Fibroblast of the aortic adventitia (primary cell): ENCODE measurements around the gene ELAVL1. TPM values are rescaled to one million over a fixed set of nuclear protein-coding genes. Genes with fewer than 3 reads are reported as not detected.
A peak's percentile ranks its signal among the peaks of the same experiment; 100 is the strongest.
"Not testable (repeated sequence)": the region's sequence is repeated elsewhere in the genome, so short reads cannot be mapped to it uniquely, and the experiment has no call there.

Source experiments
- DNase-seq: peaks from one replicate; pipeline ENCODE4 v3.0.0-alpha.2; 2010; ENCODE audit warnings: low read depth
- H3K4me3 ChIP-seq: 2 replicates; pipeline ENCODE4 v1.5.1; 2011; ENCODE audit warnings: low read depth, mild to moderate bottlenecking, control low read depth, low read length, moderate library complexity
- total RNA-seq: library from RNA; depleted of rRNA; stranded (reverse); fragments of >200 nt; gene quantifications from 2 replicates; pipeline ENCODE4 v1.2.3, GENCODE V29; 2012; ENCODE audit warnings: low replicate concordance
- TF ChIP-seq, protein P1 (sequence below): IDR thresholded peaks from 2 replicates; pipeline ENCODE4 v1.5.1; 2011; ENCODE audit warnings: mild to moderate bottlenecking, low read length, control low read depth, inconsistent platforms; ENCODE audit not compliant: insufficient read depth

Gene ELAVL1
- total RNA-seq, 1 donor, result 34.1 TPM

DNA sequence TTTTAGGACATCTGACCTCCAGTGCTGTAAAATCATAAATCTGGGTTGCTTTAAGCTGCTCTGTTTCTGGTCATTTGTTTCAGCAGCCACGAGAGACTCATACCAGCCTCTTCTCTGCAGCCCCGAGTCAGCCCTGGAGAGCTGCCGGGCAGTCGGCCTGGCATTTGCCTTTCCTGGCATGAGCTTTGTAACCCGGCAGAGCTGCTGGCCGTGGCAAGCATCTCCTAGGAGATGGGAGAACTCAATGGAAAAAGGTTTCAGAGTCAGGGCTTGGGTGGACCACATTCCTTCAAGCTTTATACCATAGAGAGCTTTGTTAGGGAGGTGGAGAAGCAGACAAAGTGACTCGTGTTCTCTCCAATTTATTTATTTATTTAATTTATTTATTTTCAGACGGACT lies 25.5 kb upstream of the ELAVL1 start:
- no peak overlapping the region for H3K4me3 ChIP-seq
- TF ChIP-seq, protein P1, sequence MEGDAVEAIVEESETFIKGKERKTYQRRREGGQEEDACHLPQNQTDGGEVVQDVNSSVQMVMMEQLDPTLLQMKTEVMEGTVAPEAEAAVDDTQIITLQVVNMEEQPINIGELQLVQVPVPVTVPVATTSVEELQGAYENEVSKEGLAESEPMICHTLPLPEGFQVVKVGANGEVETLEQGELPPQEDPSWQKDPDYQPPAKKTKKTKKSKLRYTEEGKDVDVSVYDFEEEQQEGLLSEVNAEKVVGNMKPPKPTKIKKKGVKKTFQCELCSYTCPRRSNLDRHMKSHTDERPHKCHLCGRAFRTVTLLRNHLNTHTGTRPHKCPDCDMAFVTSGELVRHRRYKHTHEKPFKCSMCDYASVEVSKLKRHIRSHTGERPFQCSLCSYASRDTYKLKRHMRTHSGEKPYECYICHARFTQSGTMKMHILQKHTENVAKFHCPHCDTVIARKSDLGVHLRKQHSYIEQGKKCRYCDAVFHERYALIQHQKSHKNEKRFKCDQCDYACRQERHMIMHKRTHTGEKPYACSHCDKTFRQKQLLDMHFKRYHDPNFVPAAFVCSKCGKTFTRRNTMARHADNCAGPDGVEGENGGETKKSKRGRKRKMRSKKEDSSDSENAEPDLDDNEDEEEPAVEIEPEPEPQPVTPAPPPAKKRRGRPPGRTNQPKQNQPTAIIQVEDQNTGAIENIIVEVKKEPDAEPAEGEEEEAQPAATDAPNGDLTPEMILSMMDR, result no peak
- no peak for DNase-seq

DNA sequence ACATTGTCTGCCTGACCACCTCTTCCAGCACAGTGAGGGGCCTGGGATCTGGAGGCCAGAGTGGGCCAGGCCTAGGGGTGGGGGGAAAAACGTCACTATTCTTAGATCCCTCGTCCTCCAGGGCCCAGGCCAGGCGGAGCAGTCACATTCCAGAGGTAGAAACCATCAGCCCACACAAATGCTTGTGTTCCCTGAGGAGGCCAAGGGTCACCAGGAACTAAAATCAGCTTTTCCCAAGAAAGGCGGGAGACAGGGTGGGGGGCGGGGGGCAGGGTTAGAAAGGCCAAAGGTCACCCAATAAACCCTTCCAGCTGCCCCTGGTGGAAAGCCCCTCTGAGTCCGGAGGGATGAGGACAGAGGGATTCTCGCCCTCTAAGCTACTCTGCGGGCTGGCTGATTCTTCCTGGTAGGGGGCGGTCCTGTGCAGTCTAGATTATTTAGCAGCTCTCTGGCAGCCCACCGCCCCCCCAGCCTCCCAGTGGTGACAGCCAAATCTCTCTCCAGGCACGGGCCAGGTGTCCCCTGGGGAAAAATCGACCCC lies 23.6 kb upstream of the ELAVL1 start:
- peak; percentile 19 for DNase-seq
- TF ChIP-seq, protein P1, result no peak
- H3K4me3 ChIP-seq, result no peak overlapping the region

DNA sequence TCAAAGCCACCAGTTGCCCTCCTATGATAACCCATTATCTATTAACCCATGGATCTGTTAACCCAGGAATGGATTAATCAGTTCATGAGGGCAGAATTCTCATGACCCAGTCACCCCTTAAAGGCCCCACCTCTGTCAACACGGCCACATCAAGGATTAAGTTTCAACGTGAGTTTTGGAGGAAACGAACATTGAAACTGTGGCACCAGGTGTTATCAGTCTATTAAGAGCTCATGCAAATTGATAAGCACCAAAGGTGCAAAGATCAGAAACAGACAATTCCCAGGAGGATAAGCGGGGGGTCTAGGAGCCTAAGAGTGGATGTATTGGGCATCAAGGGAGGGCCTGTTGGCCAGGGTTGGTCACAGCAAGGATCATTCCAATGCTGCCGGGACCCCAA lies 19.9 kb upstream of the ELAVL1 start:
- no peak overlapping the region for H3K4me3 ChIP-seq
- no peak for DNase-seq
- TF ChIP-seq, protein P1, result no peak

DNA sequence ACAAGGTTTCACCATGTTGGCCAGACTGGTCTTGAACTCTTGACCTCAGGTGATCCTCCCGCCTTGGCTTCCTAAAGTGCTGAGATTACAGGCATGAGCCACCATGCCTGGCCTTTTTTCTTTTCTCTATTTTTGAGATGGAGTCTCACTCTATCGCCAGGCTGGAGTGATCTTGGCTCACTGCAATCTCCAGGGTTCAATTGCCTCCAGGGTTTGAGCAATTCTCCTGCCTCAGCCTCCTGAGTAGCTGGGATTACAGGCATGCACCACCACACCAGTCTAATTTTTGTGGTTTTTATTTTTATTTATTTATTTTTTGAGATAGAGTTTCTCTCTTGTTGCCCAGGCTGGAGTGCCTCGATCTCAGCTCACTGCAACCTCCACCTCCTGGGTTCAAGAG lies 18.8 kb upstream of the ELAVL1 start:
- DNase-seq, H3K4me3 ChIP-seq: not testable (repeated sequence)

DNA sequence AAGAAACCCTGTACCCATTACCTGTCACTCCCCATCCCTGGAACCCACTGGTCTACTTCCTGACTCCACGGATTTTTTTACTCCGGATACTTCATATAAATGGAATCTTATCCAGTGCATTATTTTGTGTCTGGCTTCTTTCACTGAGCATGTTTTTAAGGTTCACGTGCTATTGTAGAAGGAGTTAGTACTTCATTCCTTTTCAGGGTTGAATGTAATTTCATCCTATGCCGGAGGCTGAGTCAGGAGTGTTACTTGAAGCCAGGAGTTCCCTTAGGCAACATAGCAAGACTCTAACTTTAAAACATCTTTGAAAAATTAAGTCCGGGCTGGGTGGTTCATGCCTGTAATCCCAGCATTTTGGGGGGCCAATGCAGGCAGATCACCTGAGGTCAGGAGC lies 17.9 kb upstream of the ELAVL1 start:
- TF ChIP-seq, protein P1, result no peak
- DNase-seq, result peak; percentile 14
- H3K4me3 ChIP-seq, result no peak overlapping the region

DNA sequence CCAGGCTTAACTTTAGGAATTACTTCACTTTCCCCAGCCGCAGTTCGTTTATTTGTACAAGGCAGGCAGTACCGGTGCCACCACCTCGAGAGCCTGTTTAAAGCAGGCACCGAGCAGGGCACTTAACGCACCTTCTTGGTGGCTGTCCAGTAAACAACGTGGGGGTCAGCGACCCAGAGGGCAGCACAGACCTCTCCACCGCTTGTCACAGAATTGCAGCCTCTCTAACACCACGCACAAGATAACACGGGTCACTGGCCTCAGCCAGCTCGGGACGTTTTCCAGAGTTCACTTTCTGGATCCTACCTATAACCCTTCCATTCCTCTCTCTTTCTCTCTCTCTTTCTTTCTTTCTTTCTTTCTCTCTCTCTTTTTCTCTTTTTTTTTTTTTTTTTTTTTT lies 16.8 kb upstream of the ELAVL1 start:
- no peak for DNase-seq
- no peak overlapping the region for H3K4me3 ChIP-seq
- TF ChIP-seq, protein P1, result no peak

DNA sequence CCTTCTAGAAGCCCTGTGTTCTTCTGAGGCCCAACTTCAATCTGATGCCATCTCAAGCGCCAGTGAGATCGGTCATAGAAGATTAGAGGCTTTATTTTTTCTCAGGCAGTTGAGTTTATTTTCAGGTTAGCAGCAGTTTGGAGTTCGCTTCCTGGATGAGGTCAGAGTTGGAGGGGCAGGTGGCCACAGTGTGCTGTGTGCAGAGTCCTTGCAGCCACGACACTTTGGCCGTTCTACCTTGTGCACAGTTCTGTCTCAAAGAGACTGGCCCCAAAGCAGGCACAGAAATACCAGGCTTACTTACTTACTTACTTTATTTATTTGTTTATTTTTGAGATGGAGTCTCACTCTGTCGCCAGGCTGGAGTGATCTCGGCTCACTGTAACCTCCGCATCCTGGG lies 15.9 kb upstream of the ELAVL1 start:
- H3K4me3 ChIP-seq, result no peak overlapping the region
- TF ChIP-seq, protein P1, result no peak
- DNase-seq, result no peak
